Type B pancreatic cell (in vitro differentiated cells): ENCODE data around the gene YPEL5. TPM values are rescaled to one million over a fixed set of nuclear protein-coding genes. Genes with fewer than 3 reads are reported as not detected.

Source experiments
- DNase-seq: peaks from one replicate; pipeline ENCODE4 v3.0.0; 2021; ENCODE audit warnings: mixed read lengths; ENCODE audit not compliant: unreplicated experiment; ENCODE audit errors: extremely low spot score
- H3K27ac Mint-ChIP-seq: 2 replicates; pipeline ENCODE4 v1.8.0; 2021; ENCODE audit warnings: mild to moderate bottlenecking, mixed read lengths
- H3K27me3 Mint-ChIP-seq: 2 replicates; pipeline ENCODE4 v1.8.0; 2021; ENCODE audit warnings: mixed read lengths
- H3K36me3 Mint-ChIP-seq: 2 replicates; pipeline ENCODE4 v1.8.0; 2021; ENCODE audit warnings: mixed read lengths
- H3K4me1 Mint-ChIP-seq: one replicate; pipeline ENCODE4 v1.8.0; 2021; ENCODE audit warnings: mixed read lengths; ENCODE audit not compliant: unreplicated experiment
- H3K4me3 Mint-ChIP-seq: 2 replicates; pipeline ENCODE4 v1.8.0; 2021; ENCODE audit warnings: mild to moderate bottlenecking, mixed read lengths
- H3K9me3 Mint-ChIP-seq: 2 replicates; pipeline ENCODE4 v1.8.0; 2021; ENCODE audit warnings: mixed read lengths
- CTCF ChIP-seq: fragments of 200-600 bp; sonication (generic); conservative IDR thresholded peaks from 2 replicates; pipeline ENCODE4 v1.5.0; 2021; ENCODE audit warnings: antibody characterized with exemption, mild to moderate bottlenecking
- total RNA-seq: library from RNA; stranded (reverse); gene quantifications from 2 replicates; pipeline ENCODE4 v1.2.1, GENCODE V29; 2021; ENCODE audit warnings: low replicate concordance

Gene YPEL5
- total RNA-seq, 1 donor from 2014 or later, result 55.0 TPM

DNA sequence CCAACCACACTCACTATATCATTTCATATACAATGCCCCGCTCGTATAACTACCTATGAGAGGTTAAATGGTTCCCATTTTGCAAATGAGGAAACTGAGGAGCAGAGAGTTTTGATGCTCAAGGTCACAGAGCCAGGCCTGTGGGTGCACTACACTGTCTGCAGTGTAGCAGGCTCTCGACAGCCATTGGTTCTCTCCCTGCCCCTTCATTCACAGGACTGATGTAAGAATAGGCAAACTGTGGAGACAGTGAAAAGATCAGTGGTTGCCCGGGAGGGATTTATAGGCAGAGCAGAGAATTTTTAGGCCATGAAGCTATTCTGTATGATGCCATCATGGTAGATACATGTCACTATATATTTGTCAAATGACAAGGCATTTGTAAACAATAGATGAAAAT, 45.5 kb downstream of the YPEL5 start:
- Mint-ChIP-seq H3K27ac (no peak overlapping the region), H3K9me3 (peaks cover 4% of the 10 kb centered on the region), H3K4me1 (peaks cover 4% of the 10 kb centered on the region), H3K36me3 (no peaks in the 10 kb centered on the region), H3K4me3 (no peak overlapping the region), H3K27me3 (peaks cover 5% of the 10 kb centered on the region)
- no peak for TF ChIP-seq CTCF
- DNase-seq, result no peak

GRCh38 chr2:30193104-30193681, 46.4 kb downstream of the YPEL5 start:
- Mint-ChIP-seq H3K4me1 (peaks cover 4% of the 10 kb centered on the region), H3K4me3 (no peak overlapping the region), H3K9me3 (peaks cover 4% of the 10 kb centered on the region), H3K27me3 (peaks cover 5% of the 10 kb centered on the region), H3K36me3 (no peaks in the 10 kb centered on the region), H3K27ac (no peak overlapping the region)
- DNase-seq, result no peak
- no peak for TF ChIP-seq CTCF

GRCh38 chr2:30194421-30194820, 47.6 kb downstream of the YPEL5 start:
- H3K4me1 Mint-ChIP-seq, result peaks cover 4% of the 10 kb centered on the region
- H3K27me3 Mint-ChIP-seq, result peaks cover 3% of the 10 kb centered on the region
- DNase-seq, result no peak
- H3K9me3 Mint-ChIP-seq, result peaks cover under 1% of the 10 kb centered on the region
- no peak for TF ChIP-seq CTCF
- H3K27ac Mint-ChIP-seq, result no peak overlapping the region
- no peaks in the 10 kb centered on the region for H3K36me3 Mint-ChIP-seq
- H3K4me3 Mint-ChIP-seq, result no peak overlapping the region

GRCh38 chr2:30195016-30195415, 48.2 kb downstream of the YPEL5 start:
- peaks cover 4% of the 10 kb centered on the region for H3K27me3 Mint-ChIP-seq
- H3K9me3 Mint-ChIP-seq, result no peaks in the 10 kb centered on the region
- H3K4me3 Mint-ChIP-seq, result no peak overlapping the region

GRCh38 chr2:30197570-30198192, 50.9 kb downstream of the YPEL5 start:
- H3K27me3 Mint-ChIP-seq, result peaks cover 7% of the 10 kb centered on the region

More at GRCh38 chr2:30195016-30195415, 48.2 kb downstream of the YPEL5 start:
- no peak for TF ChIP-seq CTCF
- no peak for DNase-seq
- Mint-ChIP-seq H3K27ac (no peak overlapping the region), H3K36me3 (no peaks in the 10 kb centered on the region), H3K4me1 (peaks cover 4% of the 10 kb centered on the region)

More at GRCh38 chr2:30197570-30198192, 50.9 kb downstream of the YPEL5 start:
- Mint-ChIP-seq H3K27ac (no peak overlapping the region), H3K36me3 (no peaks in the 10 kb centered on the region), H3K9me3 (no peaks in the 10 kb centered on the region), H3K4me3 (no peak overlapping the region), H3K4me1 (peaks cover 4% of the 10 kb centered on the region)
- peak; percentile 29 for TF ChIP-seq CTCF
- no peak for DNase-seq
